Adrenal gland (tissue), 12 donors: ENCODE measurements around the gene FNDC1. TPM values are rescaled to one million over a fixed set of nuclear protein-coding genes. Genes with fewer than 3 reads are reported as not detected.

Experiments used
- DNase-seq, 7 donors: peaks; one replicate each; pipeline ENCODE4 v3.0.0-alpha.2; 2019 to 2020
- H3K27ac ChIP-seq, 5 donors: fragments of 200-600 bp; sonication (generic) in 4 of 5; 1 replicate in 3 of 5; 2 replicates in 2 of 5; pipeline versions ENCODE4 v1.5.1 to v1.8.0; 2016 to 2020; ENCODE audit warnings: mild to moderate bottlenecking in 1 of 5
- H3K27me3 ChIP-seq: fragments of 200-600 bp; 2 replicates; pipeline ENCODE4 v1.8.0; 2021
- H3K36me3 ChIP-seq, 2 donors: fragments of 200-600 bp; replicated peaks in 1 of 2; 1 replicate in 1 of 2; 2 replicates in 1 of 2; pipeline versions ENCODE4 v1.5.1 to v1.8.0; 2018 to 2022
- H3K4me1 ChIP-seq, 2 donors: fragments of 200-600 bp; replicated peaks in 1 of 2; 1 replicate in 1 of 2; 2 replicates in 1 of 2; pipeline versions ENCODE4 v1.5.1 to v1.8.0; 2018 to 2021
- H3K4me3 ChIP-seq, 4 donors: fragments of 200-600 bp; sonication (generic) in 3 of 4; one replicate each; pipeline ENCODE4 v1.5.1; 2016 to 2018
- H3K9me3 ChIP-seq, 3 donors: fragments of 200-600 bp; sonication (generic) in 1 of 3; replicated peaks in 1 of 3; 1 replicate in 2 of 3; 2 replicates in 1 of 3; pipeline versions ENCODE4 v1.5.1 to v1.8.0; 2016 to 2021
- CTCF ChIP-seq, 6 experiments: fragments of 450-650 bp in 4 of 6; fragments of 200-600 bp in 2 of 6; sonication (generic) in 1 of 6; IDR thresholded peaks; 1 replicate in 5 of 6; 2 replicates in 1 of 6; pipeline versions ENCODE4 v1.5.1 to v1.8.0; 2016 to 2021; ENCODE audit warnings: antibody characterized with exemption in 6 of 6, mild to moderate bottlenecking in 2 of 6, moderate library complexity in 1 of 6
- POLR2A ChIP-seq, 2 donors: fragments of 450-650 bp; IDR thresholded peaks; one replicate each; pipeline ENCODE4 v1.6.1; 2017; ENCODE audit warnings: antibody characterized with exemption in 2 of 2, mild to moderate bottlenecking in 2 of 2, moderate library complexity in 1 of 2
- WGBS, 4 donors: extraction: QIAGEN DNeasy Blood & Tissue Kit in 2 of 4; methylation state at CpG; one replicate each; pipeline versions ENCODE4 v1.1.5 to v1.1.7; 2013 to 2017; 5-methylcytosine and 5-hydroxymethylcytosine counted together
- intact Hi-C, 2 donors: fragments of 100-400 bp; cut with DNase I; formaldehyde crosslinking; loops; one replicate each; pipeline versions ENCODE4 v1.14.1 to v1.15.0; 2022 to 2023
- polyA plus RNA-seq, 3 donors: library from polyadenylated mRNA; stranded (reverse); fragments of 200-250 nt in 2 of 3; fragments of 350-450 nt in 1 of 3; fragmentation: Illumina TruSeq in 1 of 3; extraction: RNeasy Lipid Tissue Mini Kit (QIAGEN cat#74804) in 1 of 3; gene quantifications; one replicate each; pipeline ENCODE4 v1.2.3, GENCODE V29; 2013 to 2014
- total RNA-seq, 9 donors: library from RNA; depleted of rRNA in 4 of 9; stranded (reverse); fragments of >200 nt in 4 of 9; fragments of 120-200 nt in 1 of 9; fragmentation: NEBNext Ultra II Directional in 1 of 9; extraction: Animal tissue kit (Norgen Biotek cat#: 25700) in 1 of 9; gene quantifications; one replicate each; pipeline versions ENCODE4 v1.1.0 to v1.2.4, GENCODE V29; 2013 to 2023
- donor health status: healthy with polysubstance abuse.
- donor health status: Bipolar disorder and iron deficiency.
- donor health status: DM: yes; HTN: yes; CAD: no.
- donor health status: DM: no; HTN: no; CAD: no.
- donor health status: DM: no; HTN: no; CAD: no.
- donor health status: DM: yes; HTN: yes; CAD: no.

FNDC1 gene
- total and polyA plus RNA-seq, 12 donors: 0.10 to 2.6 (median 0.83) TPM

- Histone ChIP-seq H3K27me3 (no peaks in the 10 kb centered on the region), H3K4me1 (no peaks in the 10 kb centered on the region), H3K36me3 (no peaks in the 10 kb centered on the region), H3K9me3 (no peaks in the 10 kb centered on the region), H3K4me3 (no peak overlapping the region), H3K27ac (no peak overlapping the region)
- 65 to 87% (median 75%) methylated on average over 6 of the region's 6 CpGs for WGBS, 4 donors
- TF ChIP-seq CTCF (IDR thresholded peaks at IDR 0.05): no peak
- no peak for TF ChIP-seq POLR2A (IDR thresholded peaks at IDR 0.05)
- DNase-seq: no peak
- intact Hi-C loops: no loop called here
Measured at GRCh38 chr6:159313018-159313417, 143.8 kb downstream of the FNDC1 start.

GRCh38 chr6:159315562-159315961, 146.4 kb downstream of the FNDC1 start:
- no peaks in the 10 kb centered on the region for H3K9me3 ChIP-seq
- H3K36me3 ChIP-seq: no peaks in the 10 kb centered on the region
- intact Hi-C loops: no loop called here
- 88 to 95% (median 92%) methylated on average over 22 to 26 of the region's 26 CpGs for WGBS, 4 donors
- TF ChIP-seq CTCF (IDR thresholded peaks at IDR 0.05): no peak
- TF ChIP-seq POLR2A (IDR thresholded peaks at IDR 0.05): no peak
- H3K27ac ChIP-seq: no peak overlapping the region
- H3K4me1 ChIP-seq: no peaks in the 10 kb centered on the region
- no peak overlapping the region for H3K4me3 ChIP-seq
- no peaks in the 10 kb centered on the region for H3K27me3 ChIP-seq
- DNase-seq: no peak

- TF ChIP-seq POLR2A (IDR thresholded peaks at IDR 0.05) (no peak), CTCF (IDR thresholded peaks at IDR 0.05) (no peak)
- no peak for DNase-seq
- Histone ChIP-seq H3K27ac (no peak overlapping the region), H3K27me3 (no peaks in the 10 kb centered on the region), H3K4me1 (no peaks in the 10 kb centered on the region), H3K36me3 (no peaks in the 10 kb centered on the region), H3K9me3 (no peaks in the 10 kb centered on the region), H3K4me3 (no peak overlapping the region)
- 75 to 89% (median 84%) methylated on average over 7 of the region's 7 CpGs for WGBS, 4 donors
- intact Hi-C loops: no loop called here
Measured at GRCh38 chr6:159317430-159317829, 148.2 kb downstream of the FNDC1 start.

GRCh38 chr6:159321267-159321666, 152.1 kb downstream of the FNDC1 start:
- H3K27me3 ChIP-seq: no peaks in the 10 kb centered on the region
- TF ChIP-seq POLR2A (IDR thresholded peaks at IDR 0.05): no peak
- no peak overlapping the region for H3K27ac ChIP-seq
- intact Hi-C loops: no loop called here
- no peaks in the 10 kb centered on the region for H3K36me3 ChIP-seq
- no peaks in the 10 kb centered on the region for H3K9me3 ChIP-seq
- 81 to 91% (median 86%) methylated on average over 4 of the region's 4 CpGs for WGBS, 4 donors
- DNase-seq: no peak
- H3K4me3 ChIP-seq: no peak overlapping the region
- H3K4me1 ChIP-seq: no peaks in the 10 kb centered on the region

Other genes with a start within 250 kb of the FNDC1 start
- 10 to 100 TPM in 8 of 9 donors, 1 to 10 TPM in 1; 7.9 to 20.5 (median 13.0) TPM for gene RSPH3, start 169.2 kb upstream of the FNDC1 start, total RNA-seq
- 10 to 100 TPM in 1 of 3 donors, 1 to 10 TPM in 2; 3.4 to 13.6 (median 5.1) TPM for gene RSPH3, start 169.2 kb upstream of the FNDC1 start, polyA plus RNA-seq
- 1 to 10 TPM in 8 of 9 donors, under 1 TPM in 1; 1.00 to 7.3 (median 3.8) TPM for gene TAGAP, start 124.4 kb upstream of the FNDC1 start, total RNA-seq
- gene TAGAP, start 124.4 kb upstream of the FNDC1 start, polyA plus RNA-seq: 1 to 10 TPM; 1.0 to 1.4 (median 1.3) TPM